ENCODE data around the gene DNM1L.
"Not testable (repeated sequence)": the region's sequence is repeated elsewhere in the genome, so short reads cannot be mapped to it uniquely, and the experiment has no call there.

DNA sequence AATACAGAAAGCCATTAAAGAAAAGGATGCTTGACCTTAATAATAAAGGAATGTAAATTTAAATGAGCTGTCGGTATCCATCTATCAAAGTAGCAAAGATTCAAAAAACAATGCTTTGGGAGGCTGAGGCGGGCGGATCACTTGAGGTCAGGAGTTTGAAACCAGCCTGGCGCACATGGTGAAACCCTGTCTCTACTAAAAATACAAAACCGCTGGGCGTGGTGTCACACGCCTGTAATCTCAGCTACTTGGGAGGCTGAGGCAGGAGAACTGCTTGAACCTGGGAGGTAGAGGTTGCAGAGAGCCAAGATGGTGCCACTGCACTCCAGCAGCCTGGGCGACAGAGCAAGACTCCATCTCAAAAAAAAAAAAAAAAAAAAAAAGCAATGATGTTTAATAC lies 20.3 kb downstream of the DNM1L start:
- TF ChIP-seq, protein P1, sequence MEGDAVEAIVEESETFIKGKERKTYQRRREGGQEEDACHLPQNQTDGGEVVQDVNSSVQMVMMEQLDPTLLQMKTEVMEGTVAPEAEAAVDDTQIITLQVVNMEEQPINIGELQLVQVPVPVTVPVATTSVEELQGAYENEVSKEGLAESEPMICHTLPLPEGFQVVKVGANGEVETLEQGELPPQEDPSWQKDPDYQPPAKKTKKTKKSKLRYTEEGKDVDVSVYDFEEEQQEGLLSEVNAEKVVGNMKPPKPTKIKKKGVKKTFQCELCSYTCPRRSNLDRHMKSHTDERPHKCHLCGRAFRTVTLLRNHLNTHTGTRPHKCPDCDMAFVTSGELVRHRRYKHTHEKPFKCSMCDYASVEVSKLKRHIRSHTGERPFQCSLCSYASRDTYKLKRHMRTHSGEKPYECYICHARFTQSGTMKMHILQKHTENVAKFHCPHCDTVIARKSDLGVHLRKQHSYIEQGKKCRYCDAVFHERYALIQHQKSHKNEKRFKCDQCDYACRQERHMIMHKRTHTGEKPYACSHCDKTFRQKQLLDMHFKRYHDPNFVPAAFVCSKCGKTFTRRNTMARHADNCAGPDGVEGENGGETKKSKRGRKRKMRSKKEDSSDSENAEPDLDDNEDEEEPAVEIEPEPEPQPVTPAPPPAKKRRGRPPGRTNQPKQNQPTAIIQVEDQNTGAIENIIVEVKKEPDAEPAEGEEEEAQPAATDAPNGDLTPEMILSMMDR (IDR thresholded peaks at IDR 0.05; ENCODE audit: insufficient read depth, low read length) = not testable (repeated sequence)
- not testable (repeated sequence) for TF ChIP-seq POLR2AphosphoS5 (IDR thresholded peaks at IDR 0.05; ENCODE audit: low read depth); REST (IDR thresholded peaks at IDR 0.05; ENCODE audit: insufficient replicate concordance, low read depth); GABPA (IDR thresholded peaks at IDR 0.05; ENCODE audit: low read depth); SPI1 (IDR thresholded peaks at IDR 0.05; ENCODE audit: borderline replicate concordance, low read depth)
